Measurements from ENCODE around the gene CELSR1.
"Not testable (repeated sequence)": the region's sequence is repeated elsewhere in the genome, so short reads cannot be mapped to it uniquely, and the experiment has no call there.

Gene CELSR1

GRCh38 chr22:46513908-46514550, 23.4 kb downstream of the CELSR1 start:
- no peak for DNase-seq (ENCODE audit: low read depth in 1 of 2, low spot score in 1 of 2)

- DNase-seq (ENCODE audit: low read depth in 1 of 2, low spot score in 1 of 2): no peak
Observed at GRCh38 chr22:46512683-46513082, 24.7 kb downstream of the CELSR1 start.

DNA sequence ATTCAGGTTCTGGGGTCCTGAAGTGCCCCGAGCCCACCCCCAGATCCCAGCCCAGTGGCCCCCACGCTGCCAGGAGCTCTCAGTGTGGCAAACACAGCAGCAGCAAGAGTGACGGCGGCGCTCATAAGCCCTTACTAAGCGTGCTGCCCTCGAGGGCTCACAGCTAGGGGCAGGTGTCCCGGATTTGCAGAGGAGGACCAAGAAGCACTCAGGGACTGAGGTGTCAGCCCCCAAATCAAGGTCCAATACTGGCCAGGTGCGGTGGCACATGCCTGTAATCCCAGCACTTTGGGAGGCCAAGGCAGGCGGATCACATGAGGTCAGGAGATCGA, 25.4 kb downstream of the CELSR1 start:
- DNase-seq (ENCODE audit: low read depth in 1 of 2, low spot score in 1 of 2): no peak

DNA sequence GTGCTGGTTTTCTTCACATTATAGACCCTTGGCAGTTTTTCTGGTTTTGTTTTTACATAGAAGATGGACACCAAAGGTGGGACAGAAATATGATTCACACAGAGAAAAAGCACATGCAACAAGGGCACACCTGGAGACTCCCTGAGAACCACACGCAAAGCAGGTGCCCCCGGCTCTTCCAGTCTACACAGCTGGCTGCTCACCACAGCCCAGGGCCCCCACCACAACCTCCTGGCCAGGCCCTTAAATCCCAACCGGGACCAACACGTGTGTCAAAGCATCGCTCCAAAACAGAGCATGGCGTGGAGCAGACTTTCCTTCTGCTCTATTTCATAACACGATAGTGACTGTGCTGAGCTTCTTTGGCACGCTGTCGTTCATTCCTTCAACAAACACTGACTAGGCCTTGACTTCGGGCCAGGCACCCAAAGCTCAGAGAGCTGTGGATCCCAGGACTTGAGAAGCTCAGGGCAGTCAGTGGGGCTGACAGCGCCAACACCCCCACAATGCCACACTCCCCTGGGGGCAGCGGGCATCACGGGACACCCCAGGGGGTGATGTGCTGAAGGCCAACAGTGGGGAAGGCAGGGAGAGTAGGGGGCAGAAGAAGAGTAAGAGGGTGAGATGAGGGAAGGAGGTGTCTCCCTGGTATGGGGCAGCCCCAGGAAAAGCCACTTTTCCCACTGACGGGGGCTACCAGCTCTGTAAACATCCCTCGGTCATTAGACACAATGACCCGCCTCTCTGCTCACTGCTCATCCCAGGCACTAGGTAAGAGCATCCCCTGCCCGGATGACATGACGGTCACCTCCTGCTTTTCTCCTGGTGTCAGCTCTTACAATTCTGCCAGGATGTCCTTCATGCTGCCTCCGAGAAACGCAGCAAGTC, 26.0 kb downstream of the CELSR1 start:
- no peak for DNase-seq (ENCODE audit: low read depth in 1 of 2, low spot score in 1 of 2)

DNA sequence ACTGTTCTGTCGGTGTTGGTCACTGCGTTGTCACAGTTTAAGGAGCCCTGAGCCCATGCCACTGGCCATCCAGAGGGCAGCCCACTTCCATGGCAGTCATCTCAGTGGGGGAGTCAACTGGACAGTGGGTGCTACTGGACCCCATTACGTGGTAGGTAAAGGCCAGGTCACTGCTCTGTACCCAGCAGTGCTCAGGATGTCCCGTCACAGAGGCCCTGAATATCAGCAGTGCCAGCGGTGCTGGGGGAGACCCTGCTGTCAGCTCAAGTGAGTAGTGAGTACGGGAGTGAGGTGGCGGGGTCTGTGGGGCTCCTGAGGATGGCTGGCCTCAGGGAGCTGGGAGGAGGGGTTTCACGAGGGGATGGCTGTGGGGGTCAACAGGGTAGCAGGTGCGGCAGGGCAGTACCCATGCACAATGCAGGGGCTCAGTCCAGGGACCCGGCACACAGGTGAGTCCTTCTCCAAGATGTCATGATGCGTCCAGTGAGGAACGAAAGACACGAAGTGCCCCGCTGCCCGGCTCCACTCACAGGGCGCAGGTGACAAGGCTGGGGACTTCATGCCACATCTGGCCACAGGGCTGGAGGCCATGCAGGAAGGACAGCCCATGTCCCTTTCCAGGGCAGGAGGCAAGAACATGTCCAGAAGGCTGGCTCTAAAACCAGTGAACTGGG, 27.9 kb downstream of the CELSR1 start:
- DNase-seq (ENCODE audit: low read depth in 1 of 2, low spot score in 1 of 2): no peak

DNA sequence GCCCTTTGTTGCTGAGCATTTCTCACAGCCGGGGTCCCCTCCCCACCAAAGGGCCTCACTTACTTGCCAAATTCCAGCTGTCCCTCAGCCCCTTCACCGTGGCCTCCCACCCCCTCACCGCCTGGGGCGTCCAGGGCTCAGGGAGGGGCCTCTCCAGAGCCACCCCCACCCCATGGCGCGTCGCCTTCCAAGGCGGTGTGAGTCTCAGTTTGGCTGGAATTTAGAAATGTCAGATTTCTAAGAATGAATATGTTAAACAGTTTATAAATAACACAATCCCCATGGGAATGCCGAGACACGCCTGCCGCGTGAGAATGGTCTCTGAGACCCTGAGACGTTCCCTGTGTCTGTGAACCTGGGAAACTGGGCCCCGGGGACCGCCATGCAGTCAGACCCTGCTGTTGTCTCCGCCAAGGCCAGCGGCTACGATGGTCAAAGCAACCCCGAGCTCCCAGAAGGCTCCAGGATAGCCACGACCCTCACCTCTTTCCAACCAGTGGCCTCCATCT, 28.9 kb downstream of the CELSR1 start:
- DNase-seq (ENCODE audit: low read depth in 1 of 2, low spot score in 1 of 2): no peak

GRCh38 chr22:46507451-46508425, 29.7 kb downstream of the CELSR1 start:
- DNase-seq (ENCODE audit: low read depth in 1 of 2, low spot score in 1 of 2): no peak

GRCh38 chr22:46504584-46504983, 32.8 kb downstream of the CELSR1 start:
- no peak for DNase-seq (ENCODE audit: low read depth in 1 of 2, low spot score in 1 of 2)

GRCh38 chr22:46502440-46503175, 34.8 kb downstream of the CELSR1 start:
- DNase-seq (ENCODE audit: low read depth in 1 of 2, low spot score in 1 of 2): no peak

GRCh38 chr22:46501701-46502100, 35.7 kb downstream of the CELSR1 start:
- DNase-seq (ENCODE audit: low read depth in 1 of 2, low spot score in 1 of 2): no peak

DNA sequence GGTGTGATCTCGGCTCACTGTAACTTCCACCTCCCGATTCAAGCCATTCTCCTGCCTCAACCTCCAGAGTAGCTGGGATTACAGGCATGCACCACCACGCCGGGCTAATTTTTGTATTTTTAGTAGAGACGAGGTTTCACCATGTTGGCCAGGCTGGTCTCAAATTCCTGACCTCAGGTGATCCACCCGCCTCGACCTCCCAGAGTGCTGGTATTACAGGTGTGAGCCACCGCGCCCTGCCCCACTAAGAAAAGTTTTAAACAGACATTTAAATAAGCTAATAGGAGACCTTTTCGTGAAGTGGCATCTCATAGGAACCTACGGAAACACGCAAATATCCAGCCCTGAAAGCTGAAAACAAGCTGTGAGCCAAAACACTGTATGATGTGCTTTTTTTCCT, 36.2 kb downstream of the CELSR1 start:
- not testable (repeated sequence) for DNase-seq (ENCODE audit: low read depth in 1 of 2, low spot score in 1 of 2)

- DNase-seq (ENCODE audit: low read depth in 1 of 2, low spot score in 1 of 2): no peak
Observed at GRCh38 chr22:46500201-46500600, 37.2 kb downstream of the CELSR1 start.

GRCh38 chr22:46499805-46500189, 37.6 kb downstream of the CELSR1 start:
- no peak for DNase-seq (ENCODE audit: low read depth in 1 of 2, low spot score in 1 of 2)

DNA sequence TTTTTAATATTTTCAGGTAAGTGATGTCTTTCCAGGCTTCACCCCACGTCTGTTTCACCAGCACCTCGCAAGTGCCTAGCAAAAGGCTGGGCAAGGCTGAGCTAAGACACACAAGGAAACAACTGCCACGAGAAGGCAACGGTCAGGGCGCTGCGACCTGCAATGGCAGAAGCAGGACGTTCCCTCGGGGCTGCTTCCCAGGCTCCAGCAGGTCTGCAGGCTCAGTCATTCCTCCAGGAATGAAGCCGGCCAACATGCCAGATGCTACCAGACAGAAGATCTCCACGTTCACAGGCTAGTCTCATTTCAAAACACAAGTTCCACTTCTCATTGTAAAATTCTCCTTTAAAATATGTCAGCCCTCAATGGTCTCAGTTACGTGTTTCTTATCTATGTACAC, 45.5 kb downstream of the CELSR1 start:
- no peak for DNase-seq (ENCODE audit: low read depth in 1 of 2, low spot score in 1 of 2)

GRCh38 chr22:46490538-46490937, 46.9 kb downstream of the CELSR1 start:
- DNase-seq (ENCODE audit: low read depth in 1 of 2, low spot score in 1 of 2): no peak

- no peak for DNase-seq (ENCODE audit: low read depth in 1 of 2, low spot score in 1 of 2)
Observed at GRCh38 chr22:46486996-46487717, 50.3 kb downstream of the CELSR1 start.

GRCh38 chr22:46484861-46485595, 52.4 kb downstream of the CELSR1 start:
- DNase-seq (ENCODE audit: low read depth in 1 of 2, low spot score in 1 of 2): no peak

DNA sequence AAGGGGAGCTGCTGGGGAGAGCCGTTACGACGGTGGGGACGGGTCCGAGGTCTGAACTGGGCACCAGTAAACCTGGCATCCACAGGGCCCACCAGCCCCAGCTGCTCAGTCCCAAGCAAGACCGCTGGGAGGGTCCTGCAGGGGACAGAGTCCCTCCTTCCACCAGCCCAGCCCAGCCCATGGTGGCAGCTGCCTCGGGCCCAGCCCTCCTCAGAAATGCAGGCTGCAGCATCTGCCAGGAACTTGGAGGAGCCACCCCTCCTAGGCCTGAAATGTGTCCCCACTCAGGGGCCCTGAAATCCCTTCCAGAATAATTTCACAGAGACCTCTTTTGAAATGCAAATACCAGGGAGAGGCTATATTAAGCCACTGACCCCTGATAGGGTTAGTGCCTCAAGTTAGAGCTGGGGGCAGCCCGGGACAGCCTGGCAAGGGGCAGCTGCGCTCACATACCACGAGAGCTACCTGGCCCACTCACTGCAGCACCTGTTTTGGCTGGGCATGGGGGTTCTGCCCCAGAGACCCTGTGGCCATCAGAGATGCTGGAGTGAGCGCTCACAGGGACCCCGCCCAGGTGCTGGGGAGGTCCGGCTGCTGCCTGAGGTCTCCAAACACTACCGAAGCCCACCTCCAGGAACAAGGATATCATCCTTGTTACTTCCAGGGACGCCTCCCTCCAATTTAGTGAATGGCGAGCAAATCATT, 53.1 kb downstream of the CELSR1 start:
- no peak for DNase-seq (ENCODE audit: low read depth in 1 of 2, low spot score in 1 of 2)
